Measurements from ENCODE around the gene NSF.
"Not testable (repeated sequence)": the region's sequence is repeated elsewhere in the genome, so short reads cannot be mapped to it uniquely, and the experiment has no call there.

GRCh38 chr17:46623790-46624189, 33.3 kb downstream of the NSF start:
- TF ChIP-seq CTCF (IDR thresholded peaks at IDR 0.05); POLR2AphosphoS5 (IDR thresholded peaks at IDR 0.05; ENCODE audit: low read depth, low read length); TCF7L2 (IDR thresholded peaks at IDR 0.05; ENCODE audit: low read depth, low read length); REST (IDR thresholded peaks at IDR 0.05; ENCODE audit: insufficient read depth in 1 of 2, low read depth in 2 of 2, low read length in 1 of 2); SIN3A (IDR thresholded peaks at IDR 0.05; ENCODE audit: borderline replicate concordance, insufficient read depth, low read depth, low read length): not testable (repeated sequence)

All from Panc1 (cell line).